Stimulated activated memory B cell treated with anti-CD40 and anti-IgM and Interleukin-4, amounts not matched to agents 10 μg/mL and 1 μg/mL and 100 μg/mL, for 72 hours (primary cell): ENCODE measurements around the gene COBL.

Experiments used
- ATAC-seq: fragments of 150-1000 bp; cut with Tn5 transposase; 2 replicates; pipeline ENCODE4 v1.10.0; 2021
- H3K27ac Mint-ChIP-seq: one replicate; pipeline ENCODE4 v1.8.0; 2022; ENCODE audit warnings: mild to moderate bottlenecking, mixed read lengths
- H3K27me3 Mint-ChIP-seq: one replicate; pipeline ENCODE4 v1.8.0; 2022; ENCODE audit warnings: mixed read lengths
- H3K36me3 Mint-ChIP-seq: one replicate; pipeline ENCODE4 v1.8.0; 2022; ENCODE audit warnings: mixed read lengths
- H3K4me1 Mint-ChIP-seq: one replicate; pipeline ENCODE4 v1.8.0; 2022; ENCODE audit warnings: mixed read lengths
- H3K4me3 Mint-ChIP-seq: one replicate; pipeline ENCODE4 v1.8.0; 2022; ENCODE audit warnings: mild to moderate bottlenecking, moderate library complexity, mixed read lengths
- H3K9me3 Mint-ChIP-seq: one replicate; pipeline ENCODE4 v1.8.0; 2022; ENCODE audit warnings: mixed read lengths

Gene COBL

DNA sequence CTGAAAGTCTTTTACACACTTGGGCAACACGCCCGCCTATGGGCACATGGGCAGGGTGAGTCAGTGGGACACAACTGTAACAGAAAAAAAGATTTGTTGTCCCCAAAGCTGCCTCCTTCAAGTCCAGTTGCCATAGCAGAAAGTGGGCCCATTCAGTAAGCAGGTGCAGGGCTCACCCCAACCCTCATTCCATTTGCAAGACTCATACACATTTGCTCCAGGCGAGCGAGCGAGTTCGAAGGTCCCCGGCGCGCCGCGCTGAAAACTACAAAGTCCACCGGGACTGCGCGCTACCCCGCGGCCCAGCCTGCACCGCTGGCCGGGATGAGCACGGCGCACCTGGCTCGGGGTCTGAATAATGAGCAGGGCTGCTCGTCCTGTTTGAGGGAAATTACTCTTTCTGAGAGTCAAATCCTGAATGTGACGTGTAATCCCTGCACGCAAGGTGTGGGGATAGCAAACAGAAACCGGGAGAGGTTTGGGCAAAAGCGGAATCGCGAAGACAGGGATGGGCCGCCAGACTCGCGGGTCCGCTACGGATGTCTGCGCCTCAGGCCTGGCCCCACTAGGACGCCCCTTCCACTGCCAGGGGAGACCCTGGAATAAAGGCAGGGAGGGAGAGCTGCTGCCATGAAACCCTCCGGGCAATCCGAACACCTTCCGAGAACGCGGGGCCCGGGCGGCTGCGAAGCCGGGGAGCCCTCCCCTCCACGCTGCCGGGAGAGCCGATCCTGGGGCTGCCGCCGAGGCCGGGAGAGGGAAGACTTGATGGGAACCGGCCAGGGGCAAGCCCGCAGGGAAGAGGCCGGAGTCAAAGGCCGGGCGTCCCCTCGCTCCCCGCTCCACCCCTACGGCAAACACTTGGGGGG, 982 bp downstream of the COBL start:
- no peak overlapping the region for H3K27ac Mint-ChIP-seq
- no peaks in the 10 kb centered on the region for H3K36me3 Mint-ChIP-seq
- H3K4me3 Mint-ChIP-seq, result peak overlapping the region; percentile 9

DNA sequence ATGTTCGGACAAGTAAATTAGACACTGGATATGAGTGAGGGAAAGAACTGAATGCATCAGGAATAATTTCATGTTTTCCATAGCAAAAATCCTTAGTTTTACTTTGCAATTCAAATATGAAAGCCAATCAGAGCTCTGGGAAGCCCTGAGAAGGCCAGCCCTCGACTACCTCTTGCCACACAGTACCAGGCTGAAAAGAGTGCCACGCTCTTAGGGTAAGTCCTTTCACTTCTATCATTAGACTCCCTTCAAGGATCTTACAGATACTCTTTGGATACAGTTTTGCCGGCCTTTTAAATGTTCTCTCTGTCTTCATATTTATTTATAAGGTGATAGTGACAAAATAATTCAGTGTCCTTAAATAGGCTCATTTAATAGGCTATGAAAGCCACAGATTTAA, 1.9 kb downstream of the COBL start:
- no peaks in the 10 kb centered on the region for H3K36me3 Mint-ChIP-seq
- no peak overlapping the region for H3K27ac Mint-ChIP-seq
- H3K27me3 Mint-ChIP-seq, result peaks cover 37% of the 10 kb centered on the region
- ATAC-seq, result no peak
- H3K4me3 Mint-ChIP-seq, result no peak overlapping the region
- H3K9me3 Mint-ChIP-seq, result no peaks in the 10 kb centered on the region
- peaks cover 6% of the 10 kb centered on the region for H3K4me1 Mint-ChIP-seq

More for the DNA sequence above, 982 bp downstream of the COBL start:
- Mint-ChIP-seq H3K9me3 (no peaks in the 10 kb centered on the region), H3K4me1 (peaks cover 6% of the 10 kb centered on the region), H3K27me3 (peaks cover 37% of the 10 kb centered on the region)
- no peak for ATAC-seq

DNA sequence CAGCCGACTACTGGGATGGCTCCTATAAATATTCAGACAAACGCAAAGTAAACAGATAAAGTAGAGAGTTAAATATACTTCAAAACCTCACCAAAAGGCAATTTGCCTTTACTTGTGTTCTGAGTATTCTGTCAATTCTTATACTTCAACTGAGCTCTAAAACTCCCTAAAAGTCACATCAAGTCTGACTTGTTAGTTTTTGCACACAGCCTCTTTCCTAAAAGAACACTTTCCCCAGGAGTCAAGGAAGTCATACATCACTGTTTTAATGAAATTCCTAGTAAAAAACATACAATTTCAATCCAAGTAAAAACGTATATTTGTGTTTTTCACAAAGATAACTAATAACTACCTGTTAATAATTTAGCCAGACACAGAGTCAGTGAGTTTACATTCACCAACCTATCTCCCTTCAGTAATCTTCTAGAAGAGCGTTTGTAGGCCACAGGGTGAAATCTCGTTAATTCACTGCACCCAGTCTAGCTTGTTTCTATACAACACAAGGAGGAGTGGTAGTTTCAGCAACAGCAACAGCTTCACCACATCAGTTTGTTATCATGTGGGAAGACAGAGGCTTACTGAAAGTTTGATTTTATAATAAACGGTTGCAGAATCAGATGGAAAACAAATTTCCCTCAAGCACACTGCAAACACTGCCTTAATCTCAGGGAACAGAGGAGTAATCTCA, 2.7 kb downstream of the COBL start:
- Mint-ChIP-seq H3K4me3 (no peak overlapping the region), H3K27ac (no peak overlapping the region), H3K27me3 (peaks cover 37% of the 10 kb centered on the region)

DNA sequence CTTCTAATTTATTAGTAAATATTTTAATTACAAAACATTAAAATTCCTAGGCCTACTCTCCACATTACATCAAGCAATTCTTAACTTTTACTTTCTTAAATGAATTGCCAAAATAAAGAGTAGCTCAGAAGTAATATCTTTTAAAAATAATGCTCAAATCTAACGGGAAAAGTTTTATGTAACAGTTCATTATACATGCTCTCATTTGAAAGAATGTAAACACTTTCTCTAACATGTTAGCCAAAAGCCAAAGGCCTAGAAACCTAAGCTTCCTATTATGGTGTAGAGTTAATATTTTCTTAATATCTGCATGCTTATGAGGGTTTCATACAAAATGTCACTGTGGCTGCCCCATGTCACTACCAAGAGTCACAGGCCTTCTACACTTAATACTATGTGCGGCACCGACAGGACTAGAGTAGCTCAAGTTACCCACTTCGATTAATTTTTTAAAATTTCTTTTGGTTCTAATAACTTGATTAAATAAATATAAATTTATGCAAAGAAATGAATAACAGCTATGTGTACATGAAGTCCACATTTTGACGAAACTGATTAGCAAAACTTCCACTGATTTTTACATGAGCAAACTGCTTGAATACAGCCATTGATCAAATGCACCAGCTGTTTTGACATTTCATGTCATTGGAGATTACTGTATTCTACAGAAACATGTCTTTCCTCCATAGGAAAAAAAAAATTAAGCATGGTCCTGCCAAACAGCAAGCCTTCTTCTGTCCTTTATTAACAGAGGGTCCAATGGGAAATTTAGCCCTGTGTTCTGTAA, 3.5 kb downstream of the COBL start:
- ATAC-seq, result no peak
- Mint-ChIP-seq H3K27ac (no peak overlapping the region), H3K4me3 (no peak overlapping the region), H3K4me1 (peaks cover 6% of the 10 kb centered on the region), H3K27me3 (peaks cover 35% of the 10 kb centered on the region), H3K9me3 (no peaks in the 10 kb centered on the region), H3K36me3 (no peaks in the 10 kb centered on the region)

More for the DNA sequence above, 2.7 kb downstream of the COBL start:
- H3K4me1 Mint-ChIP-seq, result peaks cover 6% of the 10 kb centered on the region
- H3K36me3 Mint-ChIP-seq, result no peaks in the 10 kb centered on the region
- no peak for ATAC-seq
- H3K9me3 Mint-ChIP-seq, result no peaks in the 10 kb centered on the region

- no peak for ATAC-seq
- Mint-ChIP-seq H3K27ac (no peak overlapping the region), H3K36me3 (no peaks in the 10 kb centered on the region), H3K4me1 (peaks cover 6% of the 10 kb centered on the region), H3K9me3 (no peaks in the 10 kb centered on the region), H3K4me3 (no peak overlapping the region), H3K27me3 (peaks cover 21% of the 10 kb centered on the region)
Observed at GRCh38 chr7:51311166-51311565, 5.4 kb downstream of the COBL start.

DNA sequence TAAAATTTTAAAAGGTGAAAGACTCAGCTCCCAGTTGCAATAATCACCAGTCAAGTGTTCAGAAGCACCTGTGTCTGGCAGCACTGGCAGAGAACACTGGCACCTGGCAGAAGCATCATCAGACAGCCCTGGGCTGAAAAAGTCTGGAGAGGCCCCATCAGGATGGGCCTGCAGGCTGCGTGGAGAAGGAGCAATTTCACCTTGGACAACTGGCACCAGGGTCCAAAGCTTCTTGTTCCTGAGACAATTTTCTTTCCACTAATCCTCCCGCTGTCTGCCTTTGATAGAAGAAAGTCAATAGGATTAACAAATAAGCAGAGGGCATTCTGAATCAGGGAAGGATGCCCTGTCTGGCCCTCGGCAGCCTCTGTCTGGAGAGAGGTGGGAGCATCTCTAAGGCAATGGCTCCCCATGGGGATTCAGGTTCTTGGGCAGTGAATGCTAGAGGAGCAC, 6.5 kb downstream of the COBL start:
- no peak for ATAC-seq
- Mint-ChIP-seq H3K9me3 (no peaks in the 10 kb centered on the region), H3K27me3 (peaks cover 13% of the 10 kb centered on the region), H3K4me1 (no peaks in the 10 kb centered on the region), H3K36me3 (no peaks in the 10 kb centered on the region), H3K27ac (no peak overlapping the region), H3K4me3 (no peak overlapping the region)

GRCh38 chr7:51309361-51310130, 7.1 kb downstream of the COBL start:
- Mint-ChIP-seq H3K27ac (no peak overlapping the region), H3K36me3 (no peaks in the 10 kb centered on the region), H3K27me3 (peaks cover 8% of the 10 kb centered on the region), H3K4me1 (no peaks in the 10 kb centered on the region), H3K4me3 (no peak overlapping the region), H3K9me3 (no peaks in the 10 kb centered on the region)
- no peak for ATAC-seq

DNA sequence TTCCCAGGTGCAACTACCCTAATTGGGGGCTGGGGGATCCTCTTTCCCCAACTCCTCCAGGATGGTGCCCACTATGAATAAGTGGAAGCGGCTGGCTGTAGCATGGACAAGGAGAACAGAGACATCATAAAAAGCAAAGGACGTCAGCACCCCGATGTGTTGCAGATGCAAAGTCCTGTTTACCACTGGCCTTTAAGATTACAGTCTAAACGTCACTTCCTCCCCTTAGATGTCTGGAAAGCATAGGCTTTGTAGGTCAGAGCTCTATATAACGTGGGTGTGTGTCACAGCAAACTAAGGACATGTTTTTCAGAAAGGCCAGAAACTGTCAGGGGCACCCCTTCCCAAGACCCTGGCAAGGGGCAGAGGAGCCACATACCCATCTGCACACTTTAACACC, 7.9 kb downstream of the COBL start:
- Mint-ChIP-seq H3K4me3 (no peak overlapping the region), H3K36me3 (no peaks in the 10 kb centered on the region), H3K27ac (no peak overlapping the region), H3K27me3 (peaks cover 2% of the 10 kb centered on the region), H3K4me1 (no peaks in the 10 kb centered on the region), H3K9me3 (no peaks in the 10 kb centered on the region)
- no peak for ATAC-seq

GRCh38 chr7:51308265-51308664, 8.3 kb downstream of the COBL start:
- Mint-ChIP-seq H3K9me3 (no peaks in the 10 kb centered on the region), H3K36me3 (no peaks in the 10 kb centered on the region), H3K4me3 (no peak overlapping the region), H3K4me1 (no peaks in the 10 kb centered on the region), H3K27ac (no peak overlapping the region), H3K27me3 (no peaks in the 10 kb centered on the region)
- ATAC-seq, result no peak

GRCh38 chr7:51307651-51308210, 8.9 kb downstream of the COBL start:
- no peak for ATAC-seq
- Mint-ChIP-seq H3K9me3 (no peaks in the 10 kb centered on the region), H3K36me3 (no peaks in the 10 kb centered on the region), H3K4me1 (no peaks in the 10 kb centered on the region), H3K27me3 (no peaks in the 10 kb centered on the region), H3K27ac (no peak overlapping the region), H3K4me3 (no peak overlapping the region)

- Mint-ChIP-seq H3K36me3 (no peaks in the 10 kb centered on the region), H3K27me3 (peaks cover 4% of the 10 kb centered on the region), H3K27ac (no peak overlapping the region), H3K9me3 (no peaks in the 10 kb centered on the region), H3K4me3 (no peak overlapping the region), H3K4me1 (no peaks in the 10 kb centered on the region)
- no peak for ATAC-seq
Observed at GRCh38 chr7:51306761-51307160, 9.8 kb downstream of the COBL start.

GRCh38 chr7:51304729-51305128, 11.9 kb downstream of the COBL start:
- H3K27ac Mint-ChIP-seq, result no peak overlapping the region
- no peak for ATAC-seq
- H3K27me3 Mint-ChIP-seq, result peaks cover 12% of the 10 kb centered on the region
- H3K4me1 Mint-ChIP-seq, result no peaks in the 10 kb centered on the region
- no peaks in the 10 kb centered on the region for H3K9me3 Mint-ChIP-seq
- no peaks in the 10 kb centered on the region for H3K36me3 Mint-ChIP-seq
- H3K4me3 Mint-ChIP-seq, result no peak overlapping the region

DNA sequence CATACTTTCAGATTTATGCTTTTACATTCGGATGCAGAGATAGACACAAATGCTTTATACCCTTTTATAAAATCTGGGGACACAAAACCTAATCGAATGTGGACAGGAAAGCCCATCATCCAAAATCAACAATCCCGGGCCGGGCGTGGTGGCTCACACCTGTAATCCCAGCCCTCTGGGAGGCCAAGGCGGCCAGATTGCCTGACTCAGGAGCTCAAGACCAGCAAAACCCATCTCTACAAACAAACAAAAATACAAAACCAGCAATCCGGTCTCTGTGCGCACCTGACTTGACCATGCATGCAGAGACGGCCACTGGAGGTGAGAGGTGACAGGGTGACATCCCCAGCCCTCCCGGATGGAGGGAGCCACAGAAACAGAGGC, 13.5 kb downstream of the COBL start:
- ATAC-seq, result no peak
- Mint-ChIP-seq H3K4me3 (no peak overlapping the region), H3K27me3 (peaks cover 12% of the 10 kb centered on the region), H3K9me3 (no peaks in the 10 kb centered on the region), H3K36me3 (no peaks in the 10 kb centered on the region), H3K27ac (no peak overlapping the region), H3K4me1 (no peaks in the 10 kb centered on the region)

GRCh38 chr7:51301806-51302205, 14.8 kb downstream of the COBL start:
- Mint-ChIP-seq H3K9me3 (no peaks in the 10 kb centered on the region), H3K27ac (no peak overlapping the region), H3K4me1 (no peaks in the 10 kb centered on the region), H3K4me3 (no peak overlapping the region), H3K27me3 (peaks cover 12% of the 10 kb centered on the region), H3K36me3 (no peaks in the 10 kb centered on the region)
- ATAC-seq, result no peak
